Measurements from ENCODE around the gene CSTPP1.

- TF ChIP-seq CTCF (IDR thresholded peaks at IDR 0.05) (no peak), POLR2A (IDR thresholded peaks at IDR 0.05) (no peak)
Measured at GRCh38 chr11:47184711-47185304, 248.2 kb downstream of the CSTPP1 start.

Data from Peyer's patch (tissue), 4 donors.